GM18867 (cell line): ENCODE data around the gene AIFM3.

Source experiments
- ATAC-seq: cut with Tn5 transposase; IDR thresholded peaks from one replicate; pipeline ENCODE4 v1.9.1; 2021; ENCODE audit warnings: mild to moderate bottlenecking, moderate library complexity; ENCODE audit not compliant: unreplicated experiment

The AIFM3 gene

DNA sequence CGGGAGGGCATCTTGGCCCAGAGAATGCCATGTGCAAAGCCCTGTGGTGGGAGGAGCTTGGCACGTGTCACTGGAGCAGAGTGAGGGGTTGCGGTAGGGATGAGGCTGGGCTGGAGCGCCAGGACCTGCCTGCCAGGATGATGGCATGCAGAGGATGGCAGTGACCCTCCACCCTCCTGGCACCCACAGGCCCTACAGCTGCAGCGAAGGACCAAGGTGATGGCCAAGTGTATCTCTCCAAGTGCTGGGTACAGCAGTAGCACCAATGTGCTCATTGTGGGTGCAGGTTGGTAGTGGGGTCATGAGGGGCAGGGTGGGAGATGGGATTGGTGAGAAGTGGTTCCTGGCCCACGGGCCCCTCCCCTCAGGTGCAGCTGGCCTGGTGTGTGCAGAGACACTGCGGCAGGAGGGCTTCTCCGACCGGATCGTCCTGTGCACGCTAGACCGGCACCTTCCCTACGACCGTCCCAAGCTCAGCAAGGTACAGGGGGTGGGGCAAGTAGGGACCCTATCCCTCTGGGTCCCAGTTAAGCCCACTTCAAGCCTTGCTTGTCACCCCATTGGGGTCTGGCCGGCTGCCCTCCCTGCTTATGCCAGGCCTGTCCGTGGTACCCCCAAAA lies 7.4 kb downstream of the AIFM3 start:
- no peak for ATAC-seq

DNA sequence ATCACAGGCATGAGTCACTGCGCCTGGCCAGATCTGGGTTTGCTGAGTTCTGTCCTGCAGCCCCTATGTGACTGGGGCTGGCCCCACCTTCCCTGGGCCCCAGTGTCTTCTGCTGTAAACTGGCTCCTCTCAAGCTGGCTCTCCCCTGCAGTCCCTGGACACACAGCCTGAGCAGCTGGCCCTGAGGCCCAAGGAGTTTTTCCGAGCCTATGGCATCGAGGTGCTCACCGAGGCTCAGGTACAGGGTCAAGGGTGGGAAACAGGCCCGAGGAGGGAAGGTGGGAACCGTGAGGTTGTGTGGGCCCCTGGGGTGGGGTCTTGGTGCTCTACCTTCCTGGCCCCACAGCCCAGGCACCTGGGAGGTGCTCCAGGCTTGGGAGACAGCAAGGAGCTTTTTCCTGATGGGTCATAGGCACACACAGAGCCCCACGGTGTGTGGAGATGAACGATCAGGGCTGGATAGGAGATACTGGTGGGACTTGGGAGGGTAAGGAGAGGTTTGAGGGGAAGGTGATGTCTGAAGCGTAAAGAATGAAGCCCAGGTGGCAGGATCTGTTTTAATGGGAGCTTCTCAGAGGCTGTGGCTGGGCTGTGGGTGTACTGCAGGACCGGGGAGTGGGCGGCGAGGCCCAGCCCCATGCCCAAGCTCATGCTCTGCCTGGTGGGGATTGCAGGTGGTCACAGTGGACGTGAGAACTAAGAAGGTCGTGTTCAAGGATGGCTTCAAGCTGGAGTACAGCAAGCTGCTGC lies 8.7 kb downstream of the AIFM3 start:
- ATAC-seq: no peak

DNA sequence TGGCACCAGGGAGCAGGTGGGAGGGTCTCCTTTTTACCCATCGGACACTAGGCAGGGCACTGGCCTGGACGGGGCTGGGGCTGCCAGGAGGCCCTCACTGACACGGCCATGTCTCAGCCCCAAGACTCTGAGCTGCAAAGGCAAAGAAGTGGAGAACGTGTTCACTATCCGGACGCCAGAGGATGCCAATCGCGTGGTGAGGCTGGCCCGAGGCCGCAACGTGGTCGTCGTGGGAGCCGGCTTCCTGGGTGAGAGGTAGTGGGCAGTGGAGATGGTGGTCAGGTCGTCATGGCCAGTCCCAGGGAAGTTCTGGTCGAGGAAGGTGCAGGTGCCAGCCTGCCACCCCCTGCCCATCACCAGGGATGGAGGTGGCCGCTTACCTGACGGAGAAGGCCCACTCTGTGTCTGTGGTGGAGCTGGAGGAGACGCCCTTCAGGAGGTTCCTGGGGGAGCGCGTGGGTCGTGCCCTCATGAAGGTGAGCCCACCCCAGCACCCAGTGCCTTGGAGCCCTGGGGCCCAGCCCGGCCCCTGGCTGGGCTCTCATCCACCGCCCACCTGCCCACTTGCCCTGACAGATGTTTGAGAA lies 9.3 kb downstream of the AIFM3 start:
- no peak for ATAC-seq

DNA sequence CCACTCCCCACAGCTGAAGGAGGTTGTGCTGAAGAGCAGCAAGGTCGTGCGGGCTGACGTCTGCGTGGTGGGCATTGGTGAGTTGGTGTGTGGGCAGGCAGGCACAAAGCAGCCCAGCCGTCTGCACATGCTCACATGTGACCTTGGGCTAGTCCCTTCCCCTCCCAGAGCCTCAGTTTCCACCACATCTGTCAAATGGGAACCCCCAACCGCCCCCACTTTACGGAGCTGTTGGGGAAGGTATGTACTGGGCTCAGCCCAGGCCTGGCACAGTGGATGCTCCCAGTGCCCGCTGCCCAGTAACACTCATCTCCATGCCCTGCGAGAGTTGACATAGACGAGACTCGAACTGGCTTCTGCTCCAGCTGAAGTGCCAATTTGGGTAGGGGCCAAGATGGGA lies 10.0 kb downstream of the AIFM3 start:
- ATAC-seq: no peak

- ATAC-seq: no peak
These were observed 10.6 kb downstream of the AIFM3 start for GRCh38 chr22:20977516-20978170.

DNA sequence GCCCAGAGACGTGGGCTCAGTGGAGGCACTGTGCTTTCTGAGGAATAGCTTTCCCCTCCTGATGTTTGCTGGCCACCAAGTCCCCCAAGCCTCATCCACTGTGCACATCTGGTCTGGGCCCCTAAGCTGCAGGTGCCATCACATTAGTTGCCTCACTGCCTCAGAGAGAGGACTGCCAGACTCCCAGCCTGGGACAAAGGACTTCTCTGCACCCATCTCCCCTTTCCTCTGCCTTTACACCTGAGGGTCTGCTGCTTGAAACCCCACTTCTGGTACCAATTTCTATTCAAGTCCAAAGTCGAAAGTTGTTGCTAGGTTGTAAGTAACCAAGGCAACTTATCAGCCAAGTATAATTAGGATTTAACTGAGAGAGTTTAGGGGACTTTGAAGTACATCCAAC lies 11.4 kb downstream of the AIFM3 start:
- no peak for ATAC-seq

DNA sequence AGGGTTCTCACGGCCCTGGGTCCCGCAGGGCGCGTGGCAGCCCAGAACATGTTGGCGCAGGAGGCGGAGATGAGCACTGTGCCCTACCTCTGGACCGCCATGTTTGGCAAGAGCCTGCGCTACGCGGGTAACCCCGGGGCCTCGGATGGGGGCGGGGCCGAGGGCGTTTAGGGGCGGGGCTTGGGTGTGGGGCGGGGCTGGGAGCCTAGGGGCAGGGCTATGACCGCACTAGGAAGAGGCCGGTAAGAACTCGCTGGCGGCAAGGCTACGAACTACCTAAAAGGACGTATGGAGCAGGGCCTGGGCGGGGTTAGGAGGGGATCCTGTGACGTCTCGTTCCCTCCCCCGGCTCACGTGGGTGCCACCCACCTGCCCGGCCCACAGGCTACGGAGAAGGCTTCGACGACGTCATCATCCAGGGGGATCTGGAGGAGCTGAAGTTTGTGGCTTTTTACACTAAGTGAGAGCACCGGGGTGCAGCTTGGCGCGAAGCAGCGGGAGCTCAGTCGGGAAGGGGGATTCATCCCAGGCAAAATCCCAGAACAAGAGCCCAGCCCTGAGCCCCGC lies 12.3 kb downstream of the AIFM3 start:
- no peak for ATAC-seq

- ATAC-seq: no peak
These were observed 12.9 kb downstream of the AIFM3 start for GRCh38 chr22:20979940-20980453.

- no peak for ATAC-seq
These were observed 13.5 kb downstream of the AIFM3 start for GRCh38 chr22:20980523-20980922.

DNA sequence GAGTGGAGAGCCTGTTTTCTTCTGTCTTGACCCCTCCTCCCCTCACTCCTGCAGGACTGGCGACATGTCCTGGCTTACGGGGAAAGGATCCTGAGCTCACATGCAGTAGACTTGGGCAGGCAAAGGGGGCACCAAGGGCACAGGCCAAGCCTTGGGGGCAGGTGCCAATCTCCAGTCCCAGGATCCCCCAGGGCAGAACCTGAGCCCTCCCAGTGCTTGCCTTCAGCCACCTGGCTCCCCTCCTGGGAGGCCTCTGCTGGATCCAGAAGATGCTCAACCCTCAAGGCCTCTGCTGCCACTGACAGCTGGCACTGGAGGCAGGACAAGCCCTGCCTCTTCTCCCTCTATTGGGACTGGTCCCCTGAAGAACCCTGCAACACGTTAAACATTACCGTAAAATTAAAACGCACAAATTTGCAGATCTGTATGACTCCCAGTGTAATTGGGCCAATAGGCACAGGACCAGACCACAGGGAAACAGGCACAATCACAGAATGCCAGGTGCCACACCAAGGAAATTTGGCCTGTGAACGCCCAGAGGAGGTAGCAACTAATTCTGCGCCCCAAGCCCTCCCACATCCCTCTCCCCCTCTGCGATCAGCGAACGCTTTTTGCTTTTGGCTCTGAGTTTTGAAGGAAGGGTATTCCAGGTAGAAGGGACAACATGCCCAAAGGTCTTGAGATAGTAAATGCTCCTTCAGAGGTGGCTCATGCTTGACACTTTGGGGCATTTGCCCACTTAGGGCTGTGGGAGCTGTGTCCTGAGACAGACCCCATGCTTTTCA lies 14.1 kb downstream of the AIFM3 start:
- ATAC-seq: no peak

GRCh38 chr22:20981787-20982562 lies 14.9 kb downstream of the AIFM3 start, which contains the start of gene LZTR1:
TSS of gene LZTR1 (plus strand) at chr22:20982297. CDS start at chr22:20982372, 75 bp downstream.
- peak; percentile 86 for ATAC-seq

DNA sequence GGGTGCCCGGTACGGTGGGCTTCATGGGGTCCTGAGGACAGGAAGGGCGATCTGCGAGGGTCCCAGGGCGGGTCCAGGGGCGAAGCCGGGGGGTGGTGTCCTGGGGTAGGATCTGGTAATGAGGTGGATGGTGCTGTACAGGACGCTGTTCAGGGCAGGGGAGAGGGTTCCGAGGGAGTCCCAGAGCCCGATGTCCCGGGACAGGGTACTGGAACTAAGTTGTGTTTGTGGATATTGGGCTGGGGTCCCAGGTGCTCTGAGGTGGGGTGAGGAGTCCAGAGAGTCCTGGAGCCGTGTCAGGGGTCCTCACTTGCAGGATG lies 15.5 kb downstream of the AIFM3 start:
- ATAC-seq: peak; percentile 23

GRCh38 chr22:20983081-20983771 lies 16.2 kb downstream of the AIFM3 start:
- no peak for ATAC-seq

GRCh38 chr22:20985720-20986119 lies 18.7 kb downstream of the AIFM3 start:
- ATAC-seq: no peak

DNA sequence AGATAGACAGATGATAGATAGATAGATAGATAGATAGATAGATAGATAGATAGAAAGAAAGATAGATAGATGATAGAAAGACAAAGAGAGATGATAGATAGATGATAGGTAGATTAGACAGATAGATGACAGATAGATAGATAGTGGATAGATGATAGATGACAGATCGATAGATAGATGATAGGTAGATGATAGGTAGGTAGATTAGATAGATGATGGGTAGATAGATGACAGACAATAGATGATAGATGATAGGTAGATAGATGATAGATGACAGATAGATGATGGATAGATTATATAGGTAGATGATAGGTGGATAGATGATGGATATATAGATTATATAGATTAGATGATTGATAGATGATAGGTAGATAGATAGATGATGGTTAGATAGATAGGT lies 19.3 kb downstream of the AIFM3 start:
- no peak for ATAC-seq

DNA sequence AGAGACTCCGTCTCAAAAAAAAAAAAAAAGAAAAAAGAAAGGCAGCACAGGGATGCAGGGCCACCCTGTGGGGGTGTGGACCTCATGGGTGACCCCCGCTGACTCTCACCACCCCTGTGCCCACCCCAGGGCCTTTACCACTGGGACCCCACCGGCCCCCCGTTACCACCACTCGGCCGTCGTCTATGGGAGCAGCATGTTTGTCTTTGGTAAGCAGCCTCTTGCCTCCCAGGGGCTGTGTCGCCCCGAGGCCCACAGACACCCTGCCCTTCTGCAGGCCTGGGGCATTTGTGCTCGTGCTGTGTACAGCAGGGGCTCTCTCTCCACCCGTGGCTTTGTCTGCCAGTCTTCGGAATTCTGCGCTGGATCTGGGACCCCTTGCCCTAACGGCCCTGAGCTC lies 20.3 kb downstream of the AIFM3 start:
- no peak for ATAC-seq

- no peak for ATAC-seq
These were observed 21.7 kb downstream of the AIFM3 start for GRCh38 chr22:20988573-20989322.

DNA sequence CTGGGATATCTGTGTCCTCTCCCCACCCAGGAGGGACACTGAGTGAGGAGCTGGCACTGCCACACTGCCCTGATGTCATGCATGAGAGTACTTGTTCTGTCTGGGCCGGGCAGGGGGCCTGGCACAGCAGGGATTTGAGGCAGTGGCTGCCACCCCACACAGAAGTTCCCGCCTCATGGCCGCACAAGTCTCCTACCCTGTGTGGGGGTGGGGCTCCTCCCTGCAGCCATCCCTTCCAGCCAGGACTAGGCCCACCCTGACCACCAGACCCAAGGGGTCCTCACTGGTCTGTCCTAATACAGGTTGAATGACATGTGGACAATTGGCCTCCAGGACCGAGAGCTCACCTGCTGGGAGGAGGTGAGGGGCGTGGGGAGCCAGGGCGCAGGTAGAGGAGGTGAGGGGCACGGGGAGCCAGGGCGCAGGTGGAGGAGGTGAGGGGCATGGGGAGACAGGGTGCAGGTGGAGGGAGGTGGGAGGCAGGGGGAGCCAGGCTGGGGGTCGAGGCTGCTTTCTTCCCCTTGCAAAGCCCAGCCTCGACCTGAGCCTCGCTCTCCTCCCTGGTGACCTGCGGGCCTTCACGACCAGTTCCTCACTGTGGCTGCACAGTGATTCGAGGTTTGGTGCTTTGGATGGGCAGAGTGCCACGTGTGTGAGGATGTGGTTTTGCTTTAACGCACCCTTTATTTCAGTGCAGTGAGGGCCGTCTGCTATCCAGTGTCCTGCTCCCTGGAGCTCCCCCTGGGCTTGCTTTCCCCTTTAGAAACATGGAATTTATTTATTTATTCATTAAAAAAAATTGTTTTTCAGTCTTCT lies 22.5 kb downstream of the AIFM3 start:
- ATAC-seq: no peak
